HepG2 (cell line): ENCODE data around the gene ZNF670.

Experiments
- GABPA ChIP-seq, 2 experiments: IDR thresholded peaks; 2 replicates each; pipeline ENCODE4 v1.6.1; 2011 to 2016; ENCODE audit warnings: low read depth in 2 of 2, low read length in 1 of 2, missing biosample characterization in 1 of 2, missing genetic modification characterization in 1 of 2
- GTF2F1 ChIP-seq: fragments of 150-350 bp; IDR thresholded peaks from 2 replicates; pipeline ENCODE4 v1.6.1; 2014; ENCODE audit warnings: low read length

GRCh38 chr1:247102381-247102780 is 23.8 kb upstream of the ZNF670 start:
- TF ChIP-seq GTF2F1 (no peak), GABPA (IDR thresholded peaks at IDR 0.05; ENCODE audit: low read depth, low read length) (no peak), GABPA (CRISPR knock-in tag; IDR thresholded peaks at IDR 0.05; ENCODE audit: low read depth) (no peak)
